WERI-Rb-1 (cell line): ENCODE results near the gene CD28.

Source experiments
- DNase-seq: peaks from one replicate; pipeline ENCODE4 v3.0.0-alpha.2; 2020
- H3K27ac ChIP-seq: fragments of 250-450 bp; sonication (Bioruptor Pico); 2 replicates; pipeline ENCODE4 v1.5.1; 2020; ENCODE audit warnings: mild to moderate bottlenecking, moderate library complexity
- H3K27me3 ChIP-seq: fragments of 250-450 bp; sonication (Bioruptor Pico); 2 replicates; pipeline ENCODE4 v1.5.1; 2021; ENCODE audit warnings: mild to moderate bottlenecking, low read depth, moderate library complexity; ENCODE audit not compliant: insufficient read depth, severe bottlenecking
- H3K36me3 ChIP-seq: fragments of 250-450 bp; sonication (Bioruptor Pico); 2 replicates; pipeline ENCODE4 v1.5.1; 2020; ENCODE audit warnings: mild to moderate bottlenecking, moderate library complexity
- H3K4me3 ChIP-seq: 2 replicates; pipeline ENCODE4 v1.5.1; 2011; ENCODE audit warnings: low read depth, mild to moderate bottlenecking, control low read depth, low read length
- H3K9me3 ChIP-seq: fragments of 250-450 bp; sonication (Bioruptor Pico); 2 replicates; pipeline ENCODE4 v1.5.1; 2021; ENCODE audit warnings: mild to moderate bottlenecking, moderate library complexity; ENCODE audit not compliant: severe bottlenecking
- TF ChIP-seq, protein P1 (sequence below): IDR thresholded peaks from 2 replicates; pipeline ENCODE4 v1.5.1; 2011; ENCODE audit warnings: low read depth, mild to moderate bottlenecking, control low read depth, inconsistent platforms, low read length

The CD28 gene

DNA sequence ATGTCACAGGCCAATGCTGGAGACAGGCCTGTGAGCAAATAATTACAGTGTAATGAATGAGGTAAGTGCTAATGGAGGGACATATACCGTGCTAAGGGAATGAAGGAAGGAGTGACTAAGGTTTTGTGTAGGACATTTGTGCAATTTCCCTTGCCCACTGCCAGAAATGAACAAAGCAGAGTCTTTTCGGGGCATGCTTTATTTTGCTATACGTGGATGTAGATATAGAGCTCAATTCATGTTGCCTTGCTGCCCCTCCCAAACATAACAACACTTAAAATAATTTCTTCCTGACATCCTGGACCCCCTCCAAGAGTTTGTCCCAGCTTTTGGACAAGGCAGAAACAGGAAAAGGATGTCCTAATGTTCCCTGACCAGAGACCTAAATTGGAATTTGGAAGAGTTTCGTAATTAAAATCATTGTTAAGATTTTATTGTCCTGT is 23.7 kb upstream of the CD28 start:
- DNase-seq = no peak

DNA sequence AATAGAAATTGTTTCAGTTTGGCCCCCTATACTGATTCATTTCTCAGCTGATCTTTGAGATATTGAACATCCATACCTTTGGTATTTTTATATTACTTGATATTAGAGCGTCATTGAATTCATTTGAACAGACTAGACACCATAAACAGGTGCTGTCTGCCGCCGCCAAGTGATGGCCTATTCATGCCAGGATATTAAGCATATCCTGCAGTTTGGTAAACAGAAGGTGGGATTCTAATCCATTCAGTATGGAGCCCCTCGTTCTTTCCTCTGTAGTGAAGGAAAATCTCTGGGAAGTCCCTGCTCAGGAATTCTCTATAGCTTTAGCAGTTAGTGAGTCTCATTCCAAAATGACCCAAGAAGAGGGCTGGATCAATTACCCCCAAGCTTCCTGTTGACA is 23.0 kb upstream of the CD28 start:
- Histone ChIP-seq H3K36me3 (no peaks in the 10 kb centered on the region), H3K4me3 (no peak overlapping the region), H3K27ac (no peak overlapping the region), H3K9me3 (no peaks in the 10 kb centered on the region), H3K27me3 (no peaks in the 10 kb centered on the region)
- TF ChIP-seq, protein P1, sequence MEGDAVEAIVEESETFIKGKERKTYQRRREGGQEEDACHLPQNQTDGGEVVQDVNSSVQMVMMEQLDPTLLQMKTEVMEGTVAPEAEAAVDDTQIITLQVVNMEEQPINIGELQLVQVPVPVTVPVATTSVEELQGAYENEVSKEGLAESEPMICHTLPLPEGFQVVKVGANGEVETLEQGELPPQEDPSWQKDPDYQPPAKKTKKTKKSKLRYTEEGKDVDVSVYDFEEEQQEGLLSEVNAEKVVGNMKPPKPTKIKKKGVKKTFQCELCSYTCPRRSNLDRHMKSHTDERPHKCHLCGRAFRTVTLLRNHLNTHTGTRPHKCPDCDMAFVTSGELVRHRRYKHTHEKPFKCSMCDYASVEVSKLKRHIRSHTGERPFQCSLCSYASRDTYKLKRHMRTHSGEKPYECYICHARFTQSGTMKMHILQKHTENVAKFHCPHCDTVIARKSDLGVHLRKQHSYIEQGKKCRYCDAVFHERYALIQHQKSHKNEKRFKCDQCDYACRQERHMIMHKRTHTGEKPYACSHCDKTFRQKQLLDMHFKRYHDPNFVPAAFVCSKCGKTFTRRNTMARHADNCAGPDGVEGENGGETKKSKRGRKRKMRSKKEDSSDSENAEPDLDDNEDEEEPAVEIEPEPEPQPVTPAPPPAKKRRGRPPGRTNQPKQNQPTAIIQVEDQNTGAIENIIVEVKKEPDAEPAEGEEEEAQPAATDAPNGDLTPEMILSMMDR = no peak
- DNase-seq = no peak

More for the DNA sequence above, 23.7 kb upstream of the CD28 start:
- Histone ChIP-seq H3K27me3 (no peaks in the 10 kb centered on the region), H3K36me3 (no peaks in the 10 kb centered on the region), H3K9me3 (no peaks in the 10 kb centered on the region), H3K27ac (no peak overlapping the region), H3K4me3 (no peak overlapping the region)
- TF ChIP-seq, protein P1 = no peak

DNA sequence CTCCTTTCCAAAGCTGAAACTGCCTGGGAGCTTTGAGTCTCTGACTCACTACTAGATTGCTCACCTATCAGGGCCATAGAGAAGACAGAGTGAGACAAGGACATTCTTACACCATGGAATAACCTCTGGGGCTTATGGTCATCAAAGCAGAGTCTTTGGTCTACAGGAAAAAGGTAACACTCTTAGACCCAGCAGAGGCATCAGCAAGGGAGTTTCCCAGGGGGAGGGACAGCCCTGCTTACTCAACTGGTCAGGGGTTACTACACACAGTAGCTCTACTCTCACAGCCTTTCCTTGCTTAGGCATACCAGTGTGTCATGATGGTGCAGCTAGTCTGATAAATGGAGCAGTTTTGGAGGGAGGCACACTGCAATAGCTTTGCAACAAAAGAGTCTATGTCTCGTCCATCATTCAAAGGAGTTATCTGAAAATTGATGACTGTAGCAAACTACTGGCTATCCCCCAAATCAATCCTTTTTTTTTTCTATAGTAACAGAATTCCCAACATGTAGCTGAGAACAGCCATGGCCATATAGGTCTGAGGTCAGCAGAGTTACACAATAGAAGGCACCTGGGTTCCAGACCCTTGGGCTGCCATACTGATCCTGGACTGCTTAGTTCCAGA is 22.4 kb upstream of the CD28 start:
- TF ChIP-seq, protein P1 = no peak
- no peak overlapping the region for H3K27ac ChIP-seq
- no peaks in the 10 kb centered on the region for H3K36me3 ChIP-seq
- H3K27me3 ChIP-seq = no peaks in the 10 kb centered on the region
- no peak overlapping the region for H3K4me3 ChIP-seq
- no peaks in the 10 kb centered on the region for H3K9me3 ChIP-seq
- no peak for DNase-seq

DNA sequence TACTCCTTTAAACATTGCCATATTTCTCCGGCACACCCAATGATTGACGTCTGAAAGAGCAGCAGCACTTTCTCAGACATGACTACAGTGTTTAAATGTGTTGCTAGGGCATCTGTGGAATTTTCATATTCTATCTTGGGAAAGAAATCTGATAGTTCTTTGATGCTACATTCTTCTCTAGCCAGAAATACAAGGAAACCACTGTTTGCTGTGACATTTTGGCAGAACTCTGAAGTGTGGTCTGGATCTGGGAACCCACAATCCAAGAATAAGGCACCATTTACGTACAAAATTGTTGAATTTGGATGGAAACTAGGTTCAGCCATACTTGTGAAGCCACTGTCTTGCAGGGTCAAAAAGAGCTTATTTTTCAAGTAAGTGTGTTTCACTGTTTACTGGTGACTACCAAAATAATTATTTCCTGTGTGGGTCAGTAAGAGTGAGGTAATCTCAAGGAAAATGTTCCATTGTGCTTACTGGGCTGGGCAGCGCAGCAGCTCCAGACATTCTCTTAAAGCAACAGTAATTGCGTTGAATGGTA is 21.3 kb upstream of the CD28 start:
- no peaks in the 10 kb centered on the region for H3K9me3 ChIP-seq
- no peaks in the 10 kb centered on the region for H3K27me3 ChIP-seq
- H3K27ac ChIP-seq = no peak overlapping the region
- TF ChIP-seq, protein P1 = no peak
- DNase-seq = no peak
- H3K36me3 ChIP-seq = no peaks in the 10 kb centered on the region
- H3K4me3 ChIP-seq = no peak overlapping the region

DNA sequence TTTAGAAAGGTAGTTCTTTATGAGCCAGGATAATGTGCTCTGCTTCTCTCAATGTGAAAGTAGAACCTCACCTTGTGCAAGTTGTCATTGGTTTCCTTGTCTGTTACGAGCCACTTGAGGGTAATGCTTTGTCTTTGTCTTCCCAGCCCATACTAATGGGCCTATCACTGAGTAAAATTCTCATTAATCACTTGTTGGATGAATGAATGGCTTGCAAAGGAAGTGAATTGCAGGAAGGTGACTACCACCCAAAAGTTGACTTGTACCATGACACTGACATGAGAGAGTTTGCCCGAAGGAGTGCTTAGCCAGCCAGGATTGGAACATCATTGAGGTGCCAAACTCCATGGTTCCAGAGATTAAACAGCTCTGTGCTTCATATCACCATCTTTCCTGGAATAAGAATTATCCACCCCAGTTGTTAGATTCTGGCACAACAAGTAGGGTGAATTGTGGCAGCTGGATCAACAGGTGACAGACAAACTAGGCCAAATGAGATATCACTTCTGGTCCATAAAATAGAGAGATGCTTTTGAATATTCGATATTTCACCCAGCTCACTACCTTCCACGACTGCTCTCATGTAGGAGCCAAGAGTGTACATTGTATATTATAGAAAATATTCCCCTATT is 20.5 kb upstream of the CD28 start:
- Histone ChIP-seq H3K27ac (no peak overlapping the region), H3K27me3 (no peaks in the 10 kb centered on the region), H3K4me3 (no peak overlapping the region), H3K9me3 (no peaks in the 10 kb centered on the region), H3K36me3 (no peaks in the 10 kb centered on the region)
- no peak for DNase-seq
- TF ChIP-seq, protein P1 = no peak
